SIG-M5 (cell line): ENCODE results near the gene CYP26C1.

Experiments used
- DNase-seq: peaks from one replicate; lab custom pipeline; 2025; lab: John Stamatoyannopoulos, UW

CYP26C1 gene

GRCh38 chr10:93059975-93060886, at the start of gene CYP26C1:
TSS of gene CYP26C1 (plus strand) at chr10:93060798. CDS start at chr10:93061264, 466 bp downstream.
- DNase-seq: no peak

- DNase-seq: no peak
Measured at GRCh38 chr10:93015722-93016121, 44.9 kb upstream of the CYP26C1 start.

GRCh38 chr10:93023013-93023650, 37.5 kb upstream of the CYP26C1 start:
- no peak for DNase-seq

- DNase-seq: no peak
Measured at GRCh38 chr10:93026072-93026471, 34.5 kb upstream of the CYP26C1 start.

GRCh38 chr10:93027508-93027907, 33.1 kb upstream of the CYP26C1 start:
- no peak for DNase-seq

- no peak for DNase-seq
Measured at GRCh38 chr10:93028883-93029282, 31.7 kb upstream of the CYP26C1 start.

- no peak for DNase-seq
Measured at GRCh38 chr10:93030409-93030808, 30.2 kb upstream of the CYP26C1 start.

GRCh38 chr10:93032105-93032808, 28.3 kb upstream of the CYP26C1 start:
- no peak for DNase-seq

GRCh38 chr10:93032809-93033137, 27.8 kb upstream of the CYP26C1 start:
- no peak for DNase-seq

GRCh38 chr10:93034426-93034825, 26.2 kb upstream of the CYP26C1 start:
- DNase-seq: no peak

GRCh38 chr10:93039110-93039509, 21.5 kb upstream of the CYP26C1 start:
- DNase-seq: no peak

- peak; percentile 29 for DNase-seq
Measured at GRCh38 chr10:93039721-93040120, 20.9 kb upstream of the CYP26C1 start.

- no peak for DNase-seq
Measured at GRCh38 chr10:93054486-93054885, 6.1 kb upstream of the CYP26C1 start.

GRCh38 chr10:93058139-93058538, 2.5 kb upstream of the CYP26C1 start:
- DNase-seq: no peak

GRCh38 chr10:93060887-93061593, 442 bp downstream of the CYP26C1 start:
- no peak for DNase-seq

- no peak for DNase-seq
Measured at GRCh38 chr10:93061594-93062513, 1.3 kb downstream of the CYP26C1 start.

- DNase-seq: no peak
Measured at GRCh38 chr10:93062514-93063143, 2.0 kb downstream of the CYP26C1 start.

- no peak for DNase-seq
Measured at GRCh38 chr10:93063144-93063976, 2.8 kb downstream of the CYP26C1 start.

- no peak for DNase-seq
Measured at GRCh38 chr10:93063977-93064660, 3.5 kb downstream of the CYP26C1 start.
